HG02610 (cell line): ENCODE measurements around the gene TNFRSF4.
"Not testable (repeated sequence)": the region's sequence is repeated elsewhere in the genome, so short reads cannot be mapped to it uniquely, and the experiment has no call there.

ENCODE experiments used
- ATAC-seq: cut with Tn5 transposase; IDR thresholded peaks from one replicate; pipeline ENCODE4 v1.9.1; 2021; ENCODE audit warnings: mild to moderate bottlenecking, moderate library complexity; ENCODE audit not compliant: unreplicated experiment

Gene TNFRSF4

DNA sequence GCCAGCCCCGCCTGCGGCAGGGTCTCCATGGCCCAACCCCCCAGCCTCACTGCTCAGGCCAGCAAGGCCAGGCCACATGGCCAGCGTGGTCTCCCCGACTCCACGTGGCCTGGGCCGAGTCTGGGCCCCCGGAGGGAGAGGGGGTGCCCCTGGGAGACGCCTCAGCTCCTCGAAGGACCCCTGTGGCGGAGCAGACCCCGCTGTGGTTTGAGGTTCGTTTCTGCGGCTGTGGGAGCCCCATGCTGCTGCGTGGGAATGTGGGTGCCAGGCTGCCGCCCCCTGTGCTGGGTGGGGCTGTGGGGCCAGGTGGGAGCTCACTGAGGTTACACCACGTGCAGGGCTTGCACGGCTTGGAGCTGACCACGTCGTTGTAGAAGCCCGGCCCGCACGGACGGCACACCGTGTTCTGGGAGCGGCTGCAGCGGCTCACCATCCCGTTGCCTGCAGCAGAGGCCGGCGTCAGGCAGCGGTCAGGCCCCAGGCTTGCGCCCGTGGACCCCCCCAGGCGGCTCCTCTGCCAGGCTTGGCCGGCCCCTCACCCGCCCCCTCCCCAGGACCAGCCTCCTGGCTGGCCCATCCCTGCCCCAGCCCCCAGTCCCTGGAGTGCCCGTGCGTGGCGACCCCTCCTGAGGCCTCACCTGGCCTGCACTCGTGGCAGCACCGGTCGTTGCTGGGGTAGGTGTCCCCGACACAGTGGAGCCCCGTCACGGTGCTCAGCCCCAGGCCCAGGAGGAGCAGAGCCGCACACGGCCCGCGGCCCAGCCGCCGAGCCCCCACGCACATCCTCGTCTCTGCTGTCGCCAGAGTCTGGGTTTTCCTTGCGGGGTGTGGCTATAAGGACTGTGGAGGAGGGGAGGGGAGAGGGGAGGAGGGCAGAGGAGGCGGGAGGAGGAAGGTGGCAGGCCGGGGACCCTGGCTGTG is at the start of gene TNFRSF4:
Gene TNFRSF4, minus strand, starts transcription at position 809 of the 921 bp plus-strand sequence. Its CDS starts 26 bp downstream, at position 783.
- no peak for ATAC-seq

DNA sequence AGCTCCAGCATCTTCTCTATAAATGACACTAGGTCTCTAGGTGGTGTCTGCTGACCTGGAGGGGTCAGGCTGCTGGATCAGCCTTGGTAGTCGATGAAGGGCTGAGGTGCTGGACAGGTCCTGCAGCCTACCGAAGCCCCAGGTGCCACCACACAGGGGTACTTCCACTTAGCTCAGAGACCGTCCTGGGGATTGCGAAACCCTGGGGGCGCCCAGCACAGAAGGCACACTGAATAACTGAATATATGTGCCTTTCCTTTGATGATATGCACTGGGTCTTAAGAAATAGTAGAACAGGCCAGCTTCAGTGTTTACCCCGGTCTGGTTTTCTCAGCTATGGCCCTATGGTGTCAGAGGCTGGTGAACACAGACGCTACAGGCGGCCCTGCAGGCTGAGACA is 48.8 kb upstream of the TNFRSF4 start:
- ATAC-seq = no peak

DNA sequence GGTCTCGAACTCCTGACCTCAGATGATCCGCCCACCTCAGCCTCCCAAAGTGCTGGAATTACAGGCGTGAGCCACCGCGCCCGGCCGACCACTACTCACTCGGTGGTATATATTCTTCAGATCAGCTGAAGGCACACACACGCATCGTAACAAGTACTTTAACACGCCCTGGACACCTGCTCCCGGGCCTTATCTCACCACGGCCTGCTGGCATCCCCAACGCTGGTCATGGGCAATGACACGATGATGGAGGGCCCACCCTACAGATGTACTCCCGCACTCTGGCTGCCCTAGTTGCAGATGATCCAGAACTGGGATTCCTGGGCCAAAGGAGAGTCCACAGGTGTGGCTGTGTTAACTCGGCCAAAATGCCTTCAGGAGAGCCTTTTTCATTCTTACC is 48.1 kb upstream of the TNFRSF4 start:
- no peak for ATAC-seq

DNA sequence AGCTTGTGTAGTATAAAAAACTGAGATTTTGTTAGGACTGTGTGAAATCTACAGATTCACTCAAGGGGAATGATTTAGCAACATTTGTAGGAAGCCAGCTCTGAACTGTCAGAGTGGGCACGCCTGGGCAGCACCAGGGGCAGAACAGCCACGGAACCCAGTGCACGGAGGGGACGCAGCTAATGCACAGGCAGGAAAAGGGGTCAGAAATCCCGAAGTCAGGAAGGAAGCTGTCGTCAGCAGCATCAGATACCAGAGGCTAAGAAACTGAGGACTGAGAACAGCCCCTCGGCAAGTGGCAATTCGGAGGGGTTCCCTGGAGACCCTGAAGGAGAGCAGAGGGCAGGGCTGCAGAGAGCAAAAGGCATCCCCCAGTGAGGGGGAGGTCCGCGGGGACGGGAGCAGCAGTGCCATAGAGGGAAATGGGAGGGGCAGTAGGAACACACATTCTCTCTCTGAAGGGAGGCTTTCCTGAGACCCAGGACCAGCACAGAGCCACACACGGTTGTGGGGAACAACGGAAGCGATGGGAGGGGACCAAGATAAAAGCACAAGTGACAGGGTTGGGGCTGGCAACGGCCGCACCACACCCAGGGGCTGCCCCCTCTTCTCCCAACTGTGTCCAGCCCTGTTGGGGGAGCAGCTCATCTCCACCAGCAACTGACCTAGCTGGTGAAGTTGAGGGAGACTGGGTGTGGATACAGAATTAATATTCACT is 47.0 kb upstream of the TNFRSF4 start:
- ATAC-seq = no peak

DNA sequence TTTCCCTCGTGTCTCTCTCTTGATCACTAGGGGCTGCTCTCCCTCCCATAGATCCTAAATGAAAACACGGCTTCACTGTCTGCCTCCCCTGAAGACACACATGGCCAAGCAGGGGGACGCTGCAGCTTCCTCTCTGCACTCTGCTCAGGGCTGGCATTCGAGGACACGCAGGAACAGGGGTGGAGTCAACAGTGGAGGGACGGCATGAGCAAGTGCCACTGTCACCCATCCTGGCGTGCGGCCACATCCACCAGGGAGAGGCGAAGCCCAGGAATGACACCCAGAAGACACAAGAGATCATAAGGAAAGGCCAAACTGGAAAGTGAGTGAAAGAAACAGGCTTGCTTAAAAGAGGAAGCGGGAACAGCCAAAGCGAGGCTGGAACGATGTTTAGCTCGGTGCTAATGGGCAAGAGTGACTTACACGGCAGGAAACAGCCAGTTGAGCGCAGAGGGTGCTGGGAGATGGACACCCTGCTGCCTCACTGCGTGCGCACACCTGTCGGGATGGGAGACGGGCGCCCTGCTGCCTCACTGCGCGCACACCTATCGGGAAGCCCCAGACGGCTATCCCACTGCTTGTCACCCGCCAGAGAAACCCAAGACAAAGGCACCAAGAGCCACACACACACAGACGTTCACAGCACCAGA is 46.1 kb upstream of the TNFRSF4 start:
- ATAC-seq = no peak

DNA sequence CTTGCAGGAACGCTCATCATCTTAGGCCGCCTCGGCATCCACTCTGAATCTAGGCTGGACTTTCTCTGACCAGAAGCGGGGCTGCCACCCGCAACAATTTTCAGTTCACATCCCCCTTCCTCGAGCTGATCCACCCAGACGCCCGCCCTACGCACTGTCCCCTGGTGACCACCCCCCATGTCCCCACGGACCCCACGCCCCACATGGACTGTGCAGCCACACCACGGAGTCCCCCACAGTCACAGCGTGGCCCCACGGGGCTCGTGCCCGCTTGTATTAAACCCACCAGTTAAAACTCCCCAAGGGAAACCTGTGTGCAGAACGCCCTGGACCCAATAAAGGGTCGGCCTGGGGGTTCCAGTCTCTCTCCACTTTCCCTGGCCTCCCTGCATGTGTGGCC is 45.6 kb upstream of the TNFRSF4 start:
- no peak for ATAC-seq

DNA sequence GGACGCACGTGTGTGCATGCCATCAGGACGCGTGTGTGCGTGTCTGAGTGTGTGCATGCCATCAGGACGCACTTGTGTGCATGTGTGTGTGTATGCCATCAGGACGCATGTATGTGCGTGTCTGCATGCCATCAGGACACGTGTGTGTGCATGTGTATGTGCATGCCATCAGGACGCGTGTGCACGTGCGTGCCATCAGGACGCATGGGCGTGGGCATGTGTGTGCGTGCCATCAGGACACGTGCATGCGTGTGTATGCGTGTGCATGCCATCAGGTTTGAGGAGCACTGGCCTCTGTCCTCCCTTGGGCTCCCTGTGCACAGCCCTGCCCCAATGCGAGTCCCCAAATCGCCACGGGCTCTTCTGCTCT is 45.2 kb upstream of the TNFRSF4 start:
- ATAC-seq = no peak

DNA sequence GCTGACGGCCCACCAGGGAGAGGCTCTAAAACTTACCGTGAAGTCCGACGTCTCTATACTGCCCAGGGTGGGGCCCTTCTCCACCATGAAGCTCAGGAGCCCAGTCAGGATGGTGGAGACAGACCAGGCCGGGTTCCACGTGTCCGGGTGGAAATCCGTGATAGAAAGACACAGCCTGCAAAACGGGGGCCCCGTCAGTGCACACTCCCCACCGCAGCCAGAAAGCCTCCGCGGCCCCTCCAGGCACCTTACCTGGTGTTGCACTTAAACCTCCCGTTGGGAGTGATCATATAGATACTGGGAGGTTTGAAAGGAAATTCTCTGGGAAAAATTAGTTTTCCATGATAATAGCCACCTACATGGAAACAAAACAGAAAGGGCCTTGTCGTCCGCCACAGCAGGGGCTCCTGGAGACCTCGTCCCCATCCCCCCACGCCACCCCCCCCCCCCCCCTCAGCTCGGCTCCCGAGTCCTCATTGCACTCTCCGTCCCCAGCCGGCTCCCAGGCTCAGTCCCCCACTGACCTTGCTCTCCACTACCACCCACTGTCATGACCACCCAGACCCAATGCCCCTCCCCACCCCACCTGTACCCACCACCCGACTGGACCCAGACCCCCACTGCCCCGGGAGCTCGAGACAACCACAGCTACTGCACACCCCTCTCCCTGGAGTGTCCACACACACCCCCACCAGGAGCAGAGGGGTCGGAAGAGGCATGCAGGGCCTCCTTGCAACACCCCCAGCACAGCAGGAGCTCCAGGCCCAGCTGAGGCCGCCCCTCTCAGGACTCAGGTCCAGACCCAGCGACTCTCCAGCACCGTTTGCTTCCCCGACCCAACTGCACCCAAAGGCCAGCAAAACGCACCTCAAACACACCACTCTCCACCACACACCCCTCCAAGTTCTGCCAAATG is 43.3 kb upstream of the TNFRSF4 start:
- ATAC-seq = no peak

DNA sequence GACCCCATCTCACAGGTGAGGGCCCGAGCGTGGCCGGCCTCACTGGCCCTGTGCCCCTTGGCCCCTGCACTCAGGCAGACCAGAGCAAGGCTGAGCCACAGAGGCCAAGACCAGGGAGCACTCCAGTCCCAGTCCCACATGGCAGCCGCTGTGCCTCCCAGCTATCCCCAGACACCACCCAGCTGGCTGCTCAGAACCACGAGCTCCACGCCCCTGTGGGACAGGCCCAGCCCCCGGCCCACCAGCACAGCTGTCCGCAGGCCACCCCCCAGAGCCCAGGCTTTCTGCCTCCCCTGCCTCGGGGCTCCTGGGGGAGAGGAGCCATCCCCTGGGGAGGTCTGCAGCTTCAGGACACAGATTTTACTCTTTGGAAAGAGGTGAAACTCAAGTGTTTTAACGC is 41.7 kb upstream of the TNFRSF4 start:
- no peak for ATAC-seq

DNA sequence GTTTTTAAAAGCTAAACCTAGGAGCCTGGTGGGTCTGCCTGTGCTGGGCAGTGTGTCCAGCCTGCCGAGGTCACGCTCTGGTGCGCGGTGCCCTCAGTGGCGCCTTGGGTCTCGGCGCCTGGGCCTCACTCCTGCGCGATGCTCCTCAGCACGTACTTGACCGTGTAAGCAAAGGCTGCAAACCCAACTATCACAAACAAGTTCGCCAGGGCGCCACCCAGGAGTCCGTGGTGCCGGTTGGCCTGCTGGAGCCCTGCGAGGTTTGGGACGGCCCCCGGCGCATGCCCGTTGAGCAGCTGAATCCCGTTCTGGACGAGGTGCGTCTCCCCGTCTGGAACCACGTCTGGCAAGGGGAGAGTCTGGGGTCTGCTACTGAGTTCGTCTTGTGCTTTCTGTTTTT is 41.1 kb upstream of the TNFRSF4 start:
- no peak for ATAC-seq

DNA sequence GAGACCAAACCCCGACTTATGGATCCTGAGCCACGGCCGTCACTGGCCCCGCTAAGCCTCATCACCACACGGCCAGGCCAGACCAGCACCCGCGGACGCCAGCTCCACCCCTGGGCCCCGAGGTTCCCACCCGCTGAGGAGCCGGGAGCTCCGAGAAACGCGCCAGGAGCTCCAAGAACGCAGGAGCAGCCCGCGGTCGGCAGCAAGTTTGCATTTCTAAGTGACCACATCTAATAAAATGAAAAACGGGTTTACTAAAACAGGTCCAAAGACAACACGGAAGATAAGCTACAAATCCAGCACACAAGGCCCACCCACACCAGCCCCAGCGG is 40.7 kb upstream of the TNFRSF4 start:
- no peak for ATAC-seq

DNA sequence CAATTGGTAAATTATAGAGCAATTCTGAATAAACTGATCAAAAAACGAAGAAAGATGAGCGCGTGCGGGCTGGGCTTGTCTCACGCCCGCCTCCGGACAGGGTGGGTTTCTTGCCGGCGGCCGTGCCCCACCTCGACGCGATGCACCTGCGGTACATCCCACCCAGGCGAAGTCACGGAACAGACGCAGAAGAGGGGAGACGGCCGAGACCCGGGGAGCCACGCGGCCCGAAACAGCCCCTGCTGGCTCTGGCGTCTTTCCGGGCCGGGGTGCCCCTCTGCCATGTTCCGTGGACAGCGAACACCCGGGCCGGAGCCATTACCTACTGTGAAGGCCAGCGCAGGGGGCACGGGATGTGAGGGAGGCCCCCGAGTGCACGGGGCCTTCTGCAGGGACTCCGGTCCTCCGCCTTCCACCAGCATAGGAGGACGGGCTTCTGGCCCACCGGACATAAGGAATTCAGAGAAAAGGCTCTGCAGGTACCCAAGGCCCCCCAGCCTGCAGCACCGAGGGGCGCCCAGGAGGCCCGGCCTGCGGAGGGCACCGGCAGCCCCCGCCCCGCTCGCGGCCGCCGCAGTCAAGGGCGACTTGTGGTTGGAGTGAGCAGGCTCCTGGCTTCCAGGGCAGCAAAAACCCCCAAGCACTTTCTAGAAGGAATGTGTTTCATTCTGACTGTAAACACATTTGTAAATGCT is 40.2 kb upstream of the TNFRSF4 start:
- no peak for ATAC-seq

DNA sequence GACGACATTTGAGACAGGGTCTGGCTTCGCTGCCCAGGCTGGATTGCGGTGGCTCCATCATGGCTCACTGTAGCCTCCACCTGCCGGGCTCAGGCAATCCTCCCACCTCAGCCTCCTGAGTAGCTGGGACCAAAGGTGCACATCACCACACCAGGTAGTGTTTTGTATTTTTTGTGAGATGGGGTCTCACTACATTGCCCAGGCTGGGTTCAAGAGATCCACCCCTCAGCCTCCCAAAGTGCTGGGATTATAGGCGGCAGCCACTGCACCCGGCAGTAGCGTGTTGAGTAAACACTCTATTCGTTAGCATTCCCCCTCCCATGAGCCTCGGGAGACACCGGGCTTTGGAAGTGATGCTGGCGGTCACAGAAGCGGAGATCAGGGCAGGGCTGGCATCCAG is 39.4 kb upstream of the TNFRSF4 start:
- no peak for ATAC-seq

DNA sequence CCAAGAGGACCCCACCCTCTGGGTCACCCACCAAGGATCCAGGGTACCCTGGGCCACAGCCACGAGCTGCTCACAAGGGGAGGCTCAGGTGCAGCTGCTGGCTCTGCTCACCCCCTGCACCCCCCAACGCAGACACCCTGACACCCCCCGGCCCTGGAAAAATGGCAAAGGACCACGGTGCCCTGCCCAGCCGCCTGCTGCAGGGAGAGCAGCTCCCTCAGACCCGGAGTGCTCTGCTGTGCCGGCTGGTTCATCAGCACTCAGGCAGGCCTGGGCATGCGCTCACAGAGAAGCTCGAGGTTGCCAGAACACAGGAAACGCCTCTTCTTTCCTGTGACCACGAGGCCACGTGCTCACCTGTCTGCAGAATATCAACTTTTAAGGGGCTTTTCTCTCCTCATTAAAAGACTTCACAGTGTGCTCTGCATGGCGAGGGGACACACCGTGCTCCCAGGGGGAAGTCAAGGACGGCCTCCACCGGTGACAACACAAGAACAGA is 36.9 kb upstream of the TNFRSF4 start:
- no peak for ATAC-seq

DNA sequence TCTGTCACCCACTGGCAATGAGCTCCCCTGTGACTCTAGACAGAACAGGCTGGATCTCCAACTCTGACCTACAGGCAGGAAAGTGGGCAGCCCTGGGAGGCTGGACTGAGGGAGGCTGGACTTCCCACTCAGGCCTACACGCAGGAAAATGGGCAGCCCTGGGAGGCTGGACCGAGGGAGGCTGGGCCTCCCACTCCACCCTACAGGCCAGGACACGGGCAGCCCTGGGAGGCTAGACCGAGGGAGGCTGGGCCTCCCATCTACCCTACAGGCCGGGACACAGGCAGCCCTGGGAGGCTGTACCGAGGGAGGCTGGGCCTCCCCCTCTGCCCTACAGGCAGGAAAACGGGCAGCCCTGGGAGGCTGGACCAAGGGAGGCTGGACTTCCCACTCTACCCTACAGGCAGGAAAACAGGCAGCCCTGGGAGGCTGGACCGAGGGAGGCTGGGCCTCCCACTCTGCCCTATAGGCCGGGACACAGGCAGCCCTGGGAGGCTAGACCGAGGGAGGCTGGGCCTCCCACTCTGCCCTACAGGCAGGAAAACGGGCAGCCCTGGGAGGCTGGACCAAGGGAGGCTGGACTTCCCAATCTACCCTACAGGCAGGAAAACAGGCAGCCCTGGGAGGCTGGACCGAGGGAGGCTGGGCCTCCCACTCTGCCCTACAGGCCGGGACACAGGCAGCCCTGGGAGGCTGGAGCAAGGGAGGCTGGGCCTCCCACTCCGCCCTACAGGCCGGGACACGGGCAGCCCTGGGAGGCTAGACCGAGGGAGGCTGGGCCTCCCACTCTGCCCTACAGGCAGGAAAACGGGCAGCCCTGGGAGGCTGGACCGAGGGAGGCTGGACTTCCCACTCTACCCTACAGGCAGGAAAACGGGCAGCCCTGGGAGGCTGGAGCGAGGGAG is 34.3 kb upstream of the TNFRSF4 start:
- ATAC-seq = not testable (repeated sequence)

DNA sequence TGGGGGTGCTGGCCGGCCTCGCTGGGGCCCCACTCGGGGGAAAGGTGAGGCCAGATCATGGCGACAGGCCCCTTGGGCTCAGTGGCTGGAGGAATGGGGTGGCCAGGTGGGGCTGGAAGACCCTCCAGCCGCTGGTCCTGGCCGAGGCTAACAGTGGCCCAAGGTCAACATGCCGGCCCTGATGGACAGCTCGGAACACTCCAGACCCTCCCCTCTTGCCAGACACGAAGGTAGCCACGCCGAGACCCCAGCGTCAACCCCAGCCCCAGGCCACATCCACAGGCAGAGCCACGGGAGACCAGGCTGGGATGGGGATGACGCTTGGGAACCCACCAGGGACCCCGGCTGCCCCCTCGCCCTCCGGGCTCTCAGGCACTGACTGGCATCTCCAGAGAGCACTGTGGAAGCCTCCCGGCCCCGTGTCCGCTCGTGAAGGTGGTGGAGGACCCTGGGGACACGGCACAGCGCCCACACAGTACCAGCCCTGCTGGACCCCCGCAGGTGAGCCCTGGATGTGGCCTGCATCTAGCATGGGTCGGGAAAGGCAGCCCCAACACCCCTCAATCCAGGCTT is 33.5 kb upstream of the TNFRSF4 start:
- no peak for ATAC-seq

DNA sequence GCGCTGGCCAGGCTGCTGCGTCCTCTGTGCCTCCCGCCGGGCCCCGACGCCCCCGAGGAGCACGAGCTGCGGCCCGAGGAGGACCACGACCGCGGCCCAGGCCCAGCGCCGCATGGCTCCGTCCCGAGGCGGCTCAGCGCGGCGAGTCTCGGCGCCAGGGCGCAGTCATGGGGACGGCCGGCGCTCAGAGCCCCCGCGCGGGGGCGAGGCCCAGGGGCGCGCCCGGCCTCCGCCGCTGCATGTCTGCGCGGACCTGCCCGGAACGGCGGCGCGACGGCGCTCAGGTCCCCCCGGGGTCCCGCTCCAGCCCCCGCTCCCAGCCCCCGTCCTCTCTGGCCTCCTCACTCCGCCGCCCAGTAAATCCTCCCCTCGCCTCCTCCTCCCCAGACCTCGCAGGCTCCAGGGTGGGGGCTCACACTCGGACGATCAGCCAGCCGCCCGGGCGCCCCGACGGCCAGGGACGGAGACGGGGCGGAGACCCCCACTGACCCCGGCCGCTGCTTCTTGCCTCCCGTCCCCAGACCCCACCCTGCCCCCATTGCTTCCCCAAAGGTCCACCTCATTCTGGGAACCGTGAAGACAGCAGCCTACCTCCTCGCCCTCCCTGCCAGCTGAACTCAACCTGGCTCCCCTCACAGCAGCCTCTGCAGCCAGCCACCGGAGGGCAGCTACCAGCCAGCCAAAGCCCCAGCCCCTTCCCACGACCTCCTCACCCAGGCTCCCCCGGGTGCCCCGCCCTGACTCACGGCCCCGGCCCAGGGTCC is 32.8 kb upstream of the TNFRSF4 start, which contains the start of gene C1QTNF12:
Gene C1QTNF12, minus strand, starts transcription at position 146 of the 764 bp plus-strand sequence. Its CDS starts 32 bp downstream, at position 114.
- ATAC-seq = no peak
